ENCODE measurements around the gene TMEM132C. TPM values are rescaled to one million over a fixed set of nuclear protein-coding genes. Genes with fewer than 3 reads are reported as not detected.

TMEM132C gene
- total RNA-seq, 1 experiment from 2014 or later, result not detected

DNA sequence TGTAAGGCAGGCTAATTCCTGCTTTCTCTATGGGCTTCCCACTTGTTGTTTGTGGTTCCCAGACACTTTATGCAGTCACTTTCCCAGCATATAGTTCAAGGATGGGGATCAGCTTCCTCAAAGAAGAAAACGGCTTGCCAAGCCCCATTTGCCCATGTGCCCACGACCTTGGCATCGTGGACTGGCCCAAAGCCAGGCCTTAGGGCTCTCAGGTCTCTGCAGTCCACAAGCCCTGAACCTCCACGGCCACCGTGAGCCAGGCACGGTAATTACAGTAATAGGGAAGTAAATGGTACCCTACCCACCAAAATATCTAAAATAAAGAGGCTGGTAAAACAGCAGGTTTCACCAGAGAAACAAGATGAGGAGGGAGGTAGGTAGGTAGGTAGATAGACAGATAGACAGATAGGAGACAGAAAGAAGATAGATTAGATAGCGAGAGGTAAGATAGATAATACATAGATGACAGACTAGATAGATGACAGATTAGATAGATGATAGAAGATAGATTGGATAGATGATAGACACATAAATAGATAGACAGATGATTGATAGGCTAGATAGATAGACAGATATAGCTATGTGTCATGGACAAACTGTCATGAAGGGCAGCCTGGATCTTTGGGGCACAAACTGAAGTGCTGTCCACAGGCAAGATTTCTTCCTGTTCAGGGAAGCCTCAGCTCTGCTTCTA, 393.7 kb downstream of the TMEM132C start:
- no peak for DNase-seq (ENCODE audit: low spot score)

- DNase-seq (ENCODE audit: low spot score), result no peak
Observed at GRCh38 chr12:128661226-128661569, 394.2 kb downstream of the TMEM132C start.

DNA sequence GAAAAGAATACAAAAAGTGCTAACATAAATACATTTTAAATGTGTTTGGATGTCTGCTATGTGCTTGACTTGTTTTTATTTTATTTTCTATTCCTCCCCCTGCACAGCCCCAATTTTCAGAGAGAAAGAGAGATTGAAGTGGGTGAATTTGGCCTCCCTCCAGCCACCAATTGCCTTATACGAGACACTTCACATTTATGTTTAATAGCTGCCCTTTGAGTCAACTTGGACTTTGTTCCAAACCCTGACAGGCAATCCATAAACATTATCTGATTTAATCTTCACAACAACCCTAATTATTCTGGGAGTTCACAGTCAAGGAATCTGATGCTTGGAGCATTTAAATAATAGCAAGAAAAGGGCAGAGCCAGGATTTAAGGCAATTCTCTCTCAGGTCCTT, 395.1 kb downstream of the TMEM132C start:
- DNase-seq (ENCODE audit: low spot score), result no peak

GRCh38 chr12:128664501-128664900, 397.5 kb downstream of the TMEM132C start:
- DNase-seq (ENCODE audit: low spot score), result no peak

DNA sequence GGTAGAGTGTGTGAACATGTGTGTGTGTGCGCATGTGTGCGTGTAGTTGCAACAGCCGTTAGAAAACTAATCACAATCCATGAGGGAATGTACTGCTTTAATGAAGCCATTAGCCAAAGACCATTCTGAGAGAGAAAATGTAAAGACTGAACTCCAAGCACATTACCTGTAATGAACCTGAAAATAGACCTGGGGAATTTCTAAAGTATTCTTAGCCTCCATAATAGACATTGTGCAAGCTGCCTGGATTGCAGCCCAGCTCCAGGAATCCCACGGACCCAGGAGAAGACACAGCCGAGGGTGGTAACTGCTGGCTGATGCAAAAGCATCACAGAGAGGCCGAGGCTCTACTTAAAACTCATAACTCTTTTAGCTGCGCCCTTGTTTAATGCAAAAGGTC, 400.2 kb downstream of the TMEM132C start:
- no peak for DNase-seq (ENCODE audit: low spot score)

DNA sequence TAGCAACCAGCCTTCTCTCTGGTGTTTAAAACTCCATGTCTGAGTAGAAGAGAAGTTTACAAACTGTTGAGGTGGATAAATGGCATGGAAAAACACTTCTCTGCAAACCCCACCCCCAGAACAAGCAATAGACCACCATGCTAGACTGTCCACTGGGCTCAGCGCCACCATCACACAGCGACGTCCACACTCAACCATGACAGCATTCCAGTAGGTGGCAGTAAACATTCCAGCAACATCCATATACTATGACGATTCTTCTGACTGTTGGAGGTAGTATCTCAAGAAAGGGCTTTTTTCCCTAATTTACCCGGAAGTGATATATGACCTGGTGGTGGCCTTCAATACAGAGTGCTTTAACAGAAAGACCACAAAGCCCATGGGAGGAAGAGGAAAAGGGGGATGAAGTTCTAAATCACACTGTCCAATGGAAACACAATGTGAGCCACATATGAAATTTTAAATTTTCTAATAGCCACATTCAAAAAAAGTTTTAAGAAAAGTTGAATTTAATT, 404.6 kb downstream of the TMEM132C start:
- DNase-seq (ENCODE audit: low spot score), result no peak

- DNase-seq (ENCODE audit: low spot score), result no peak
Observed at GRCh38 chr12:128672428-128672827, 405.5 kb downstream of the TMEM132C start.

- DNase-seq (ENCODE audit: low spot score), result no peak
Observed at GRCh38 chr12:128672893-128673292, 405.9 kb downstream of the TMEM132C start.

DNA sequence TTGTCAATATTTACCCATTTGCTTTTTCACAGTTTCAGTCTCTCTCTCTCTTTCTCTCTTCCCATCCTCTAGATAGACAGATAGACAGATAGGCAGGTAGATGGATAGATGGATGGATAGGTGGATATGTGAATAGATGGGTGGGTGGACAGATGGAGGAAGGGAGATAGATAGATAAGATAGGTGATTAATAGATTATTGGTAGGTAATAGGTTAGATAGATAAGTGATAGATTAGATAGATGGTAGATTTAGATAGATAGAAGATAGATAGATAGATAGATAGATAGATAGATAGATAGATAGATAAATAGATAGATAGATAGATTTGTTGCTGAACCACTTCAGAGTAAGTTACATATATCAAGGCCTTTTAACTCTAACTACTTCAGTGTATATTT, 408.6 kb downstream of the TMEM132C start:
- DNase-seq (ENCODE audit: low spot score), result no peak

DNA sequence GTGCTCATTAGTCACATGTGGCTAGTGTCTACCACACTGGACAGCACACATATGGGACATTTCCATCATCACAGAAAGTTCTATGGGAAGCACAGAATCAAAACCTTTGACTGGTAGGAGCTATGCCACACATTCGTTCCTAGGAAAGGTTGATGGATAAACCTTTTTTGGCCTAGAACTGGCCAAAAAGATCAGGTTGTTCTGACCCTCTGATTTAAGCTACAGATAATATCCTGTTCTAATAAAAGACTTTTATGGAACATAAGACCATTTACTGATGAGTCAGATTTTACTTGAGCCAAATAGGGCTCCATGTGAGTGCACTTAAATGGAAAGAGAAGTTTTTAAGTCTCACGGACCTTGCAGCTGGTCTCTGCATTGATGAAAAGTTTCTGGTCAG, 413.6 kb downstream of the TMEM132C start:
- DNase-seq (ENCODE audit: low spot score), result no peak

- DNase-seq (ENCODE audit: low spot score), result no peak
Observed at GRCh38 chr12:128682548-128683275, 415.7 kb downstream of the TMEM132C start.

- DNase-seq (ENCODE audit: low spot score), result no peak
Observed at GRCh38 chr12:128684352-128684751, 417.4 kb downstream of the TMEM132C start.

GRCh38 chr12:128685903-128686475, 419.0 kb downstream of the TMEM132C start:
- DNase-seq (ENCODE audit: low spot score), result no peak

DNA sequence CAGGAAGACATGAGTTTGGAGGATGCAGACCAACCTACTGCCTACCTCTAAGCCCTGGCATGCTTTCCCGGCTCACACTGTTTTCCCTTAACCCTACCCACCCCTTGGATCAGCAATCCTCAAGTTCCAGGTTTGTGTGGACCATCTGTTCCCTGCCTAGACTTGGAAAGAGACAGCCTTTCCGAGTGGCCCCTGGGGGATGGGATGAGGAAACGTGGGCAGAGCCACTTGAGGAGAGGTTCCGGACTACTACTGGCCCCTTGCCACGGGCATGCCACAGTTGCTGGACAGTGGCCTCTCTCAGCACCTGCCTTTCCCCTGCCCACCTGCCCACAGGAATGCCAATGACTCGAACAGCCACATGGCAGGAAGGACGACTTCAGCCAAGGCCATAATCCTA, 420.9 kb downstream of the TMEM132C start:
- DNase-seq (ENCODE audit: low spot score), result no peak

- no peak for DNase-seq (ENCODE audit: low spot score)
Observed at GRCh38 chr12:128690641-128691040, 423.7 kb downstream of the TMEM132C start.

GRCh38 chr12:128693115-128693514, 426.1 kb downstream of the TMEM132C start:
- no peak for DNase-seq (ENCODE audit: low spot score)

DNA sequence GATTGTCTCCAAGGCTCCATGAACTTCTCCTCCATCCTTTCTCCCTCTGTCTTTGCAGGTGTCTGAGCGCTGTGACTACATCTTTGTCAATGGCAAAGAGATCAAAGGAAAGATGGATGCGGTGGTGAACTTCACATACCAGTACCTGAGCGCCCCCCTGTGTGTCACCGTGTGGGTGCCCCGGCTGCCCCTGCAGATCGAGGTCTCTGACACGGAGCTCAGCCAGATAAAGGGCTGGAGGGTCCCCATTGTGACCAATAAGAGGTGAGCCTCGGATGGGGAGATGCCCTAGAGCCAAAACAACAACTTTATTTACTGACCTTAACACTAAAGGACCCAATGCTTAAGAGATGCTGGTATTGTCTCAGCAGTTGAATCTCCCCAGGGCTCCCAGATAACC, 426.8 kb downstream of the TMEM132C start:
- DNase-seq (ENCODE audit: low spot score), result no peak

- no peak for DNase-seq (ENCODE audit: low spot score)
Observed at GRCh38 chr12:128694445-128694844, 427.5 kb downstream of the TMEM132C start.

DNA sequence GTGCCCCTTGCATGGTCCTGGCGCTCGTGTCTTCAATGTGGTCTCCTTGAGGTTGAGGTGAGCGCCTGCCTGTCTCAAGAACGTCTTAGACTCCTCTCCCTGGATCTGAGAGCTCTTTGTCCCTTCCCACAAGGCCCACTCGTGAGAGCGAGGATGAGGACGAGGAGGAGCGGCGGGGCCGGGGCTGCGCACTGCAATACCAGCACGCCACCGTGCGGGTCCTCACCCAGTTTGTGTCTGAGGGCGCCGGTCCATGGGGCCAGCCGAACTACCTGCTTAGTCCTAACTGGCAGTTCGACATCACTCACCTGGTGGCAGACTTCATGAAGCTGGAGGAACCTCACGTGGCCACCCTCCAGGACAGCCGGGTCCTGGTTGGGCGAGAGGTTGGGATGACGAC, 428.7 kb downstream of the TMEM132C start:
- DNase-seq (ENCODE audit: low spot score), result no peak

DNA sequence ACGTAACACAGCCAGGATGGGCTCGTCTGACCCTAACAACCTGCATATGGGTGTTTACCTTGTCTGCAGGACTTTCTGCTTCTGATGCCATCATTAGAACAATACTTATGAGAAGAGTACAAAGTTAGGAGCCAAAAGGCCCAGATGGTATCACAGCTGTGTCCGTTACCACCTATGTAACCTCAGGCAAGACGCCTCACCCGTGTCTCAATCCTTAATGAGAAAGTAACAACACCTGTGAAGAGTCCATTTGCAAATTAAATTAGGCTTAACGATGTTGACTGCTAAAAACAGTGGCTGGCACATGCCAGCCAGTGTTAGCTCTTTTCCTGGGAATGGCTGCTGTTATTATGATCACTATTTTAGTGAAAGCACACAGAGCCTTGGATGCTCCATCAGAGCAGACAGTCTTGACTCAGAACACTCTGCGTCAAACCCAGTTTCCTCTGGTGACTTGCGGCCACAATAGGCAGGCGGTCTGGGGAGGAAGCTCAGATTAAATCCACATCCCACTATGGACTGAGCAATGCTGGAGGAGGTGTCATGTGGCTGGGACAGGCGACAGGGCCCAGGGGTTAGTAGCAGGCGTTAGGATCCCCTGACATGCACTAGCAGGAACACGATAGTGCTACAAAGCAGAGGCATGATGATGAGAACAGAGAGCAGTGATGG, 431.5 kb downstream of the TMEM132C start:
- no peak for DNase-seq (ENCODE audit: low spot score)

DNA sequence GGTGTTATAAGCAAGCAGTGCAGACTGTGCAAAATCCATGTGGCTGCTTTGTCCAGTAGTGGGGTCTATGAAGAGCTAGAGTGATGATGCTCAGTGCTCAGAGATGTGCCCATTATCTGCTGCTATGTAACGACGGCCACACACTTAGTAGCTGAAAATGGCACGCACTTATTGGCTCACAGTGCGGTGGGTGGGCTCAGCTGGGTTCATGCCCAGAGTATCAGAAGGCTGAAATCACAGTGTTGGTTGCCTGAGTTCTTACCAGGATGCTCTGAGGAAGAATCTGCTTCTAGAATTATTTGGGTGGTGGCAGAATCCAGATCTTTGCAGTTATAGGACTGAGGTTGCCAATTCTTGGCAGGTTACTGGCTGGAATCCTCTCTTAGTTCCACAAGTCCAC, 432.1 kb downstream of the TMEM132C start:
- DNase-seq (ENCODE audit: low spot score), result no peak

DNA sequence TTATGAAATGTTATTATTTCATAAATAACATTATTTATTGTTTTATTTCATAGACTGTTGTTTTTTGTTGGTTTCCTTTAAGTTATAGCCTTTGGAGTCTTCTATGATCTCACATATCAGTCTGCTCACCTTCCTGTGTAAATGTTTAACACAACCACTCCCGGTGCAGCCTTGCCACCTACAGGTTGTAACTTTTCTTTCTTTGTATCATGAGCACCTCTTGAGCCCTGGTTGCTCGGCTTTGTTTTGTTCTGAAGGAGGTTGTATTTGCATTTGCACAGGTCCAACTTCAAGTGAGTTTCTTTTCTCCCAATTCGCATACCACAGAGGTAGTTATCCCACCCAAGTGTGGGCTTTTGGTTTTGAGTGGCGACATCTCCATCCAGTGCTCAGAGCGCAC, 435.4 kb downstream of the TMEM132C start:
- no peak for DNase-seq (ENCODE audit: low spot score)

DNA sequence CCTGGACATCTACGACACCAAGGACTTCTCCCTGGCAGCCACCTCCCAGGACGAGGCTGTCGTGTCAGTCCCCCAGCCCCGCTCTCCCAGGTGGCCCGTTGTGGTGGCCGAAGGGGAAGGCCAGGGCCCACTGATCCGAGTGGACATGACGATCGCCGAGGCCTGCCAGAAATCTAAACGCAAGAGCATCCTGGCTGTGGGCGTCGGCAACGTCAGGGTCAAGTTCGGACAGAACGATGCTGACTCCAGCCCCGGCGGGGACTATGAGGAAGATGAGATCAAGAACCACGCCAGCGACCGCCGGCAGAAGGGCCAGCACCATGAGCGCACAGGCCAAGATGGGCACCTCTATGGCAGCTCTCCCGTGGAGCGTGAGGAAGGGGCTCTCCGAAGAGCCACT, 438.2 kb downstream of the TMEM132C start:
- no peak for DNase-seq (ENCODE audit: low spot score)
